ENCODE data around the gene TEX50.
"Not testable (repeated sequence)": the region's sequence is repeated elsewhere in the genome, so short reads cannot be mapped to it uniquely, and the experiment has no call there.

Gene TEX50, protein sequence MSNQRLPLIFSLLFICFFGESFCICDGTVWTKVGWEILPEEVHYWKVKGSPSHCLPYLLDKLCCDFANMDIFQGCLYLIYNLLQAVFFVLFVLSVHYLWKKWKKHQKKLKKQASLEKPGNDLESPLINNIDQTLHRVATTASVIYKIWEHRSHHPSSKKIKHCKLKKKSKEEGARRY

GRCh38 chr1:173635116-173635515, at the start of gene TEX50:
Gene TEX50, plus strand, starts transcription at chr1:173635338. Its CDS starts 184 bp downstream, at chr1:173635522.
- TF ChIP-seq, protein P1, sequence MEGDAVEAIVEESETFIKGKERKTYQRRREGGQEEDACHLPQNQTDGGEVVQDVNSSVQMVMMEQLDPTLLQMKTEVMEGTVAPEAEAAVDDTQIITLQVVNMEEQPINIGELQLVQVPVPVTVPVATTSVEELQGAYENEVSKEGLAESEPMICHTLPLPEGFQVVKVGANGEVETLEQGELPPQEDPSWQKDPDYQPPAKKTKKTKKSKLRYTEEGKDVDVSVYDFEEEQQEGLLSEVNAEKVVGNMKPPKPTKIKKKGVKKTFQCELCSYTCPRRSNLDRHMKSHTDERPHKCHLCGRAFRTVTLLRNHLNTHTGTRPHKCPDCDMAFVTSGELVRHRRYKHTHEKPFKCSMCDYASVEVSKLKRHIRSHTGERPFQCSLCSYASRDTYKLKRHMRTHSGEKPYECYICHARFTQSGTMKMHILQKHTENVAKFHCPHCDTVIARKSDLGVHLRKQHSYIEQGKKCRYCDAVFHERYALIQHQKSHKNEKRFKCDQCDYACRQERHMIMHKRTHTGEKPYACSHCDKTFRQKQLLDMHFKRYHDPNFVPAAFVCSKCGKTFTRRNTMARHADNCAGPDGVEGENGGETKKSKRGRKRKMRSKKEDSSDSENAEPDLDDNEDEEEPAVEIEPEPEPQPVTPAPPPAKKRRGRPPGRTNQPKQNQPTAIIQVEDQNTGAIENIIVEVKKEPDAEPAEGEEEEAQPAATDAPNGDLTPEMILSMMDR (IDR thresholded peaks at IDR 0.05): no peak
- DNase-seq (ENCODE audit: low spot score): no peak

GRCh38 chr1:173590557-173590956, 44.6 kb upstream of the TEX50 start:
- Histone ChIP-seq H3K4me3 (no peak overlapping the region), H3K27ac (no peak overlapping the region)
- TF ChIP-seq, protein P1 (IDR thresholded peaks at IDR 0.05): no peak
- DNase-seq (ENCODE audit: low spot score): no peak

More at GRCh38 chr1:173635116-173635515, at the start of gene TEX50:
- H3K4me3 ChIP-seq: no peak within 1 kb of the TSS
- no peak within 1 kb of the TSS for H3K27ac ChIP-seq

DNA sequence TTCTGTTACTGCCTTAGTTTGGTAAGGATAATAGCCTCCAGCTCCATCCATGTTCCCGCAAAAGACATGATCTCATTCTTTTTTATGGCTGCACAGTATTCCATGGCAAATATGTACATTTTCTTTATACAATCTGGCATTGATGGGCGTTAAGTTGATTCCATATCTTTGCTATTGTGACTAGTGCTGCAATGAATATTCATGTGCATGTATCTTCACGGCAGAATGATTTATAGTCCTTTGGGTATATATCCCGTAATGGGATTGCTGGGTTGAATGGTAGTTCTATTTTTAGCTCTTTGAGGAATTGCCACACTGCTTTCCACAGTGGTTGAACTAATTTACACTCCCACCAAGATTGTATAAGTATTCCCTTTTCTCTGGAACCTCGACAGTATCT, 44.0 kb upstream of the TEX50 start:
- not testable (repeated sequence) for H3K27ac ChIP-seq; DNase-seq (ENCODE audit: low spot score); H3K4me3 ChIP-seq

DNA sequence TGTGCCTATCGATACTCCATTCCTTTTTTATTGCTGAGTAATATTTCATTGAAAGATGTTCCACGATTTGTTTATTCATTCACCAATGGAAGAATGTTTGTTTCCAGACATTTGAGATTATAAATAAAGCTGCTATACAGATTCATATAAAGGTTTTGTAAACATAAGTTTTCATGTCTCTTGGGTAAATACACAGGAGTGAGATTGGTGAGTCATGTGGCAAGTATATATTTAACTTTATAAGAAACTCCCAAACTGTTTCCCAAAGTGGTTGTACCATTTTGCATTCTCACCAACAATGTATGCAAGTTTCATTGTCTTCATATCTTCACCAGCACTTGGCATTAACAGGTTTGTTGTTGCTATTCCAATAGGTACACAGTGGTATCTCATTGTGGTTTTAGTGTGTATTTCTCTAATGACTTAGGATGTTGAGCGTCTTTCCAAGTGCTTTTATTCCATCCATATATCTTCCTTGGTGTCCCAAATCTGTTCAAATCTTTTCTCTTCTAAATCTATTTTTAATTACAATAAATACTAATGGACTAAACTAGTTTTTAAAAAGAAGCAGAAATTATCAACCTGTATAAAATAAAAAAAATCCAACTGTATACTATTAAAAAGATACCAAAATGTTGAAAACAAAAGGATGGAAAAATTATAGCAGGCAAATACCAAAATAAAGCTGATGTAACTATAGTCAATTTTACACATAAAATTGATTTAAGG, 38.9 kb upstream of the TEX50 start:
- no peak for DNase-seq (ENCODE audit: low spot score)
- no peak overlapping the region for H3K4me3 ChIP-seq
- TF ChIP-seq, protein P1 (IDR thresholded peaks at IDR 0.05): no peak
- H3K27ac ChIP-seq: no peak overlapping the region

DNA sequence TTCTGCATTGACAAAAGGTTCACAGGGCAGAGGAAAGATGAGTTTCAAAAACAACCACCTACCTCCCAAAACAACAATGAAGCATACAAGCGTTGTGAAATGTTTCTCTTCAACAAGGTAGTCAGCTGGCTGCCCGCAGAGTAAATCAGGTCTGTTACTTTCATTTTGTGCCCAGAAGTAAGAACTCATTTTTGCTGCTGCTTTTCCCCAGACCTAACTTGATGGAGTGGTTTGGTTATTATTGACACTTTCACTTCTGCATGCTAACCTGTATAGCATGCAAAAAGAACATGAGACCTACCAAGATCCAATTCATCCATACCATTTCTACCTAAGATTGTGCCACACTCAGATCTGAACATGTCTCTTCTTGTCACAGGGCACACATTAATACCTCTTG, 33.5 kb upstream of the TEX50 start:
- DNase-seq (ENCODE audit: low spot score): no peak

GRCh38 chr1:173603056-173603591, 32.0 kb upstream of the TEX50 start, which contains the start of gene SLC9C2:
Gene SLC9C2, minus strand, starts transcription at chr1:173603072. Its CDS starts 1,296 bp downstream, at chr1:173601776.
- peak within 1 kb of the TSS; percentile 64 for H3K4me3 ChIP-seq
- no peak for DNase-seq (ENCODE audit: low spot score)
- H3K27ac ChIP-seq: no peak within 1 kb of the TSS
- TF ChIP-seq, protein P1 (IDR thresholded peaks at IDR 0.05): no peak

More for the DNA sequence above, 33.5 kb upstream of the TEX50 start:
- Histone ChIP-seq H3K4me3 (no peak overlapping the region), H3K27ac (no peak overlapping the region)
- TF ChIP-seq, protein P1 (IDR thresholded peaks at IDR 0.05): no peak

- H3K4me3 ChIP-seq: no peak overlapping the region
- DNase-seq (ENCODE audit: low spot score): no peak
- TF ChIP-seq, protein P1 (IDR thresholded peaks at IDR 0.05): no peak
- no peak overlapping the region for H3K27ac ChIP-seq
Observed at GRCh38 chr1:173608503-173609216, 26.5 kb upstream of the TEX50 start.

- DNase-seq (ENCODE audit: low spot score); H3K4me3 ChIP-seq; H3K27ac ChIP-seq: not testable (repeated sequence)
Observed at GRCh38 chr1:173613086-173613485, 22.1 kb upstream of the TEX50 start.

Measured in coronary artery (tissue), 2 donors.